GM12872 (cell line): ENCODE data around the gene SLC12A5.
A peak's percentile ranks its signal among the peaks of the same experiment; 100 is the strongest.

Experiments used
- TF ChIP-seq, protein P1 (sequence below): IDR thresholded peaks from 3 replicates; pipeline ENCODE4 v1.5.1; 2011; ENCODE audit warnings: low read depth, mild to moderate bottlenecking, low read length, moderate library complexity; ENCODE audit not compliant: insufficient read depth

SLC12A5 gene

DNA sequence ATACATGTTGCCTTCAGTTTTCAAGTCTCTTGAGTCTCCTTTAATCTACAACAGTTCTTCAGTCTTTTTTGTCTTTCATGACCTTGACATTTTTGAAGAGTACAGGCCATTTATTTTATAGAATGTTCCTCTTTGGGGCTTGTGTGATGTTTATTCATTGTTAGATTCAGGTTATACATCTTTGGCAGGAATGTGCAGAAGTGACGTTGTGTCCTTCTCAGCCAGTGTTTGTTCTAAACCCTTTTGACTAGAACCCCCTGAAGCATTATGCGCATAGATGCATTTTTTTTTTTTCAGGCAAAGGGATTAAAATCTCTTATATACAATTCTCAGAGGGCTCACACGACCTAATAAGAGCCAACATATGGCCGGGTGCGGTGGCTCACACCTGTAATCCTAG, 72.0 kb downstream of the SLC12A5 start:
- TF ChIP-seq, protein P1, sequence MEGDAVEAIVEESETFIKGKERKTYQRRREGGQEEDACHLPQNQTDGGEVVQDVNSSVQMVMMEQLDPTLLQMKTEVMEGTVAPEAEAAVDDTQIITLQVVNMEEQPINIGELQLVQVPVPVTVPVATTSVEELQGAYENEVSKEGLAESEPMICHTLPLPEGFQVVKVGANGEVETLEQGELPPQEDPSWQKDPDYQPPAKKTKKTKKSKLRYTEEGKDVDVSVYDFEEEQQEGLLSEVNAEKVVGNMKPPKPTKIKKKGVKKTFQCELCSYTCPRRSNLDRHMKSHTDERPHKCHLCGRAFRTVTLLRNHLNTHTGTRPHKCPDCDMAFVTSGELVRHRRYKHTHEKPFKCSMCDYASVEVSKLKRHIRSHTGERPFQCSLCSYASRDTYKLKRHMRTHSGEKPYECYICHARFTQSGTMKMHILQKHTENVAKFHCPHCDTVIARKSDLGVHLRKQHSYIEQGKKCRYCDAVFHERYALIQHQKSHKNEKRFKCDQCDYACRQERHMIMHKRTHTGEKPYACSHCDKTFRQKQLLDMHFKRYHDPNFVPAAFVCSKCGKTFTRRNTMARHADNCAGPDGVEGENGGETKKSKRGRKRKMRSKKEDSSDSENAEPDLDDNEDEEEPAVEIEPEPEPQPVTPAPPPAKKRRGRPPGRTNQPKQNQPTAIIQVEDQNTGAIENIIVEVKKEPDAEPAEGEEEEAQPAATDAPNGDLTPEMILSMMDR = no peak

DNA sequence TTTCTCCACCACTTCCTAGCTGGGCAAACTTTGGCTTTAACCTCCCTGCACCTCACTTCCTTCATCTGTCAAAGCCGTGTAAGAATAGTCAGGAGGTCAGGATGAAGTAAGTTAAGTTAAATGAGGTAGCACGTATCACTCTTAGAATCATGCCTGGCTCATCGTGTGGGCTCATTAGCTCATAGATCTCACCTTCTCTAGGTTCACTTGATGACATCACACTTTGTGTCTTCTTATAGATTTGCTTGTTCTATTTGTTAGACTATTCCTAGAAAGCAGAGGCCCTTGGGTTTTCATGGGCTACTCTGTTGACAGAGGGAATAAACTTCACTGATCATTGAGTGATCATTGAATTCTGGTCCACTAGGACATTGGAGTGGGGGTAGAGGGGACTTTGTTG, 72.9 kb downstream of the SLC12A5 start:
- TF ChIP-seq, protein P1 = no peak

DNA sequence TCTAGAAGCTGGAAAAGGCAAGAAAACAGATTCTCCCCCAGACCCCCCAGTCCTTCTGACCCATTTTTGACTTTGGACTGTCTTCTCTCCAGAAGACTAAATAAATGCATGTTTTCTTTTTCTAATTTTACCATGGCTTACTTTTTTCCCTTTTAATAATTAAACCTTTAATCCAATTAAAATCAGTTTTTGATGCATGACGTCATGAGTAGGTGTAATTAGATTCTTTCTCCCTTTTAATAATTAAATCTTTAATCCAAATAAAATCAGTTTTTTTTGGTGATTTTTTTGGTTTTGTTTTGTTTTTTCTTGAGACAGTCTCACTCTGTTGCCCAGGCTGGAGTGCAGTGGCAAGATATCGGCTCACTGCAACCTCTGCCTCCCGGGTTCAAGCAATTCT, 73.9 kb downstream of the SLC12A5 start:
- TF ChIP-seq, protein P1 = no peak

DNA sequence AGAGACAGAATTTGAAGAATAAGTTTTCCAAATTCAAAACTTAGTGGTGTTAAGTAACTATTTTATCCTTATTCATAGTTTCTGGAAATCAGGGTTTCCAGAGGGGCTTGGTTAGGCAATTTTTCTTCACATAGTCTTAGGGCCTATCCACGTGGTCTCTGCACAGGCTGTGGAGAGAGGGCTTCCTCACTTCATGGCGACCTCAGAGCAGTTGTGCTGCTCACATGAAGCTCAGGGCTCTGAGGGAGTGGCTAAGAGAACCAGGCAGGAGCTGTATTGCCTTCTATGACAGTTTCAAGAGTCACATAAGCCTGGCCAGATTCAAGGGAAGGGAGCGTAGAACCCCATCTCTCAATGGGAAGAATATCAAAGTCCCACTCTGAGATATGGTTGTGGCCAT, 75.2 kb downstream of the SLC12A5 start:
- TF ChIP-seq, protein P1 = no peak

DNA sequence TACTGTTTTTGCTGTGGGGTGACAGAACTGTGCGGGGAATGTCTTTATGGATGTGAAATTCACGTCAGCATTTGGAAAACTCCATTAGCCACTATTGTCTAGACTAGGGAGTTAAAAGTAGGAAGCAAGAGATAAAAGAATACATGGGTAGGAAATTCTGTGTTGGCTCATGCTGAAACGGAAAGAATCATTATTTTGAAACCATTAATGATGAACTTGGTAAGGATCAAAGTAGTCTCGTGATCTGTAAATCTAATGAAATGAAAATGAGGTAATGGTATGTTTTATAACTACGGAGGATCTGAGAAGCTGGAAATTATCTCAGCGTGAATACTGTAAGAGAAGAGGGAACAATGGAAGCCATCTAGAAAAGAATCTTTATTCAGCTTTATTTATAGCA, 78.0 kb downstream of the SLC12A5 start:
- TF ChIP-seq, protein P1 = no peak

DNA sequence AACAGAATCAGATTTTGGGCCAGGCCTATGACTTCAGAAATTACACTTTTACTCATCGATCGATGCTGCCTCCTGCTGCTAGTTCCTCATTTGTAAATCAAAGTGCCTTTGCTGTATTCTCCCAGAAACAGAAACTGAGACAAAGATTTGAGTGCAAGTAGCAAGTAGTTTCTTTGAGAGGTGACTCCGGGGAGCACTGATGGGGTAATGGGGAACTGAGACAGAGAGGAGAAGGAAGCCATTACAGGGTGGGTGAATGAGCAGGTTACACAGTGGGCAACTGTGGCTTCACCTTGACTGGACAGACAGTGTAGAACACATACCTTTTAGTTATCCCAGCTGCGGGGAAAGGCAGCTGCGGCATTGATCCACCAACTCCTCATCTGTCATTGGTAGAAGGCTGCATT, 79.4 kb downstream of the SLC12A5 start:
- TF ChIP-seq, protein P1 = peak; percentile 30; the same call in 1 of the 3 replicates

DNA sequence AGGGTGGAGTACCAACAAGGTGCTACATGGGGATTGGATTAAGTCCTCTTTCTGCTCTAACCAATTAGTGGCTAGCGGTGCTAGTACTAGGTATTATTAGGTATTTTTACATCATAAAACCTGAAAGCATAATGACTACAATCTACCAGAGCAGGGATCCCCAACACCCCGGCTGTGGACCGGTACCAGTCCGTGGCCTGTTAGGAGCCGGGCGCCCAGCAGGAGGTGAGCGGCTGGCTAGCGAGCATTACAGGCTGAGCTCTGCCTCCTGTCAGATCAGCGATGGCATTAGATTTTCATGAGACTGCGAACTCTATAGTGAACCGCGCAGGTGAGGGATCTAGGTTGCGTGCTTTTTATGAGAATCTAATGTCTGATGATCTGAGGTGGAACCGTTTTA, 80.0 kb downstream of the SLC12A5 start:
- TF ChIP-seq, protein P1 = no peak
